Measurements from ENCODE around the gene BAZ1A. TPM values are rescaled to one million over a fixed set of nuclear protein-coding genes. Genes with fewer than 3 reads are reported as not detected.

Gene BAZ1A
- total and polyA plus RNA-seq, 2 of the 8 experiments (the other 6 are each of a cell fraction or from before 2014, with no cell fraction given) = 8.0 to 23.1 TPM

GRCh38 chr14:34775922-34776321 is 99.2 kb downstream of the BAZ1A start (continued):
- TF ChIP-seq CHD7 (IDR thresholded peaks at IDR 0.05; ENCODE audit: insufficient replicate concordance, low read length) = no peak
- TF ChIP-seq EP300 (IDR thresholded peaks at IDR 0.05; ENCODE audit: borderline replicate concordance in 1 of 2, low read depth in 2 of 2, low read length in 2 of 2) = no peak
- TF ChIP-seq SIRT6 (IDR thresholded peaks at IDR 0.05; ENCODE audit: low read length) = no peak
- TF ChIP-seq TCF12 (IDR thresholded peaks at IDR 0.05; ENCODE audit: low read depth, low read length) = no peak
- TF ChIP-seq HDAC6 (IDR thresholded peaks at IDR 0.05; ENCODE audit: low read depth, low read length) = no peak
- TF ChIP-seq TAF1 (IDR thresholded peaks at IDR 0.05; ENCODE audit: low read depth, low read length) = no peak
